ENCODE measurements around the gene TIAM1.

GRCh38 chr21:31340942-31341487 is 3.0 kb downstream of the TIAM1 start:
- TF ChIP-seq CTCF (IDR thresholded peaks at IDR 0.05): no peak
- no peak for TF ChIP-seq POLR2A (IDR thresholded peaks at IDR 0.05)

Data from right lobe of liver (tissue), 4 donors.